Panc1 (cell line): ENCODE results near the gene PFN1. TPM values are rescaled to one million over a fixed set of nuclear protein-coding genes. Genes with fewer than 3 reads are reported as not detected.

Experiments used
- ATAC-seq: fragments of 200-7000 bp; cut with Tn5 transposase; 2 replicates; pipeline ENCODE4 v1.9.1; 2020; ENCODE audit warnings: mild to moderate bottlenecking, moderate library complexity
- BruUV-seq: library from RNA; stranded (reverse); fragments of 400-500 nt; replicated peaks from 2 replicates; lab custom pipeline; 2021; lab: Mats Ljungman, UMichigan
- CTCF ChIA-PET: fragments of 300-600 bp; sonication (Branson Sonifier 250); formaldehyde crosslinking; loops from one replicate; lab custom pipeline; 2022; ENCODE audit warnings: antibody characterized with exemption; lab: Charles Lee
- POLR2A ChIA-PET: fragments of 300-600 bp; sonication (Branson Sonifier 250); formaldehyde crosslinking; loops from one replicate; lab custom pipeline; 2022; ENCODE audit warnings: antibody characterized with exemption; lab: Charles Lee
- DNase-seq: peaks from one replicate; pipeline ENCODE4 v3.0.0-alpha.2; 2010; ENCODE audit warnings: low read depth, low spot score
- H3K27ac ChIP-seq: 2 replicates; pipeline ENCODE4 v1.5.1; 2011; ENCODE audit warnings: mild to moderate bottlenecking, low read length, inconsistent platforms
- H3K27me3 ChIP-seq: fragments of 200-500 bp; sonication (Bioruptor generic); 2 replicates; pipeline ENCODE4 v1.6.0; 2014; ENCODE audit warnings: low read length, inconsistent platforms; ENCODE audit not compliant: control insufficient read depth, insufficient read depth
- H3K36me3 ChIP-seq: fragments of 200-500 bp; sonication (Bioruptor generic); 2 replicates; pipeline ENCODE4 v1.5.1; 2014; ENCODE audit warnings: inconsistent platforms, mild to moderate bottlenecking, low read length, moderate library complexity; ENCODE audit not compliant: control insufficient read depth, insufficient read depth
- H3K4me1 ChIP-seq: 2 replicates; pipeline ENCODE4 v1.5.1; 2011; ENCODE audit warnings: inconsistent platforms, mild to moderate bottlenecking, low read length, moderate library complexity; ENCODE audit not compliant: control insufficient read depth, insufficient read depth
- H3K4me3 ChIP-seq, 2 experiments: 2 replicates each; pipeline ENCODE4 v1.5.1; 2011 to 2012; ENCODE audit warnings: low read depth in 2 of 2, low read length in 2 of 2, mild to moderate bottlenecking in 2 of 2, inconsistent platforms in 1 of 2, moderate library complexity in 1 of 2
- H3K9me3 ChIP-seq: fragments of 200-500 bp; sonication (Bioruptor generic); 2 replicates; pipeline ENCODE4 v1.5.1; 2014; ENCODE audit warnings: low read depth, mild to moderate bottlenecking, inconsistent platforms, low read length, moderate library complexity; ENCODE audit not compliant: control insufficient read depth, insufficient read depth
- POLR2AphosphoS5 ChIP-seq: IDR thresholded peaks from 2 replicates; pipeline ENCODE4 v1.6.1; 2012; ENCODE audit warnings: mild to moderate bottlenecking, low read depth, low read length, moderate library complexity
- REST ChIP-seq, 2 experiments: IDR thresholded peaks; 2 replicates each; pipeline ENCODE4 v1.6.1; 2011 to 2012; ENCODE audit warnings: low read depth in 2 of 2, control low read depth in 1 of 2, low read length in 1 of 2, mild to moderate bottlenecking in 1 of 2, moderate library complexity in 1 of 2; ENCODE audit not compliant: insufficient read depth in 1 of 2
- SIN3A ChIP-seq: IDR thresholded peaks from 2 replicates; pipeline ENCODE4 v1.6.1; 2012; ENCODE audit warnings: low read depth, mild to moderate bottlenecking, low read length, moderate library complexity, borderline replicate concordance; ENCODE audit not compliant: insufficient read depth
- TCF7L2 ChIP-seq: IDR thresholded peaks from 2 replicates; pipeline ENCODE4 v1.6.1; 2011; ENCODE audit warnings: mild to moderate bottlenecking, low read depth, low read length, inconsistent platforms
- in situ Hi-C: cut with HindIII; loops from 2 replicates; pipeline ENCODE4 v1.10.0; 2016; ENCODE audit warnings: low sequenced_read_pairs, low pct_unique_long_range_greater_than_20kb
- intact Hi-C: fragments of 100-400 bp; cut with micrococcal nuclease; formaldehyde crosslinking; loops from one replicate; pipeline ENCODE4 v1.10.0; 2022; ENCODE audit not compliant: unreplicated experiment
- total RNA-seq: library from RNA; stranded (reverse); gene quantifications from one replicate; pipeline ENCODE4 v1.2.1, GENCODE V29; 2021; ENCODE audit not compliant: unreplicated experiment
- TF ChIP-seq, protein P1 (sequence below): fragments of 450-650 bp; IDR thresholded peaks from 2 replicates; pipeline ENCODE4 v1.5.1; 2017; ENCODE audit warnings: mild to moderate bottlenecking

Gene PFN1
- total RNA-seq, 1 experiment from 2014 or later, result 1,074 TPM

DNA sequence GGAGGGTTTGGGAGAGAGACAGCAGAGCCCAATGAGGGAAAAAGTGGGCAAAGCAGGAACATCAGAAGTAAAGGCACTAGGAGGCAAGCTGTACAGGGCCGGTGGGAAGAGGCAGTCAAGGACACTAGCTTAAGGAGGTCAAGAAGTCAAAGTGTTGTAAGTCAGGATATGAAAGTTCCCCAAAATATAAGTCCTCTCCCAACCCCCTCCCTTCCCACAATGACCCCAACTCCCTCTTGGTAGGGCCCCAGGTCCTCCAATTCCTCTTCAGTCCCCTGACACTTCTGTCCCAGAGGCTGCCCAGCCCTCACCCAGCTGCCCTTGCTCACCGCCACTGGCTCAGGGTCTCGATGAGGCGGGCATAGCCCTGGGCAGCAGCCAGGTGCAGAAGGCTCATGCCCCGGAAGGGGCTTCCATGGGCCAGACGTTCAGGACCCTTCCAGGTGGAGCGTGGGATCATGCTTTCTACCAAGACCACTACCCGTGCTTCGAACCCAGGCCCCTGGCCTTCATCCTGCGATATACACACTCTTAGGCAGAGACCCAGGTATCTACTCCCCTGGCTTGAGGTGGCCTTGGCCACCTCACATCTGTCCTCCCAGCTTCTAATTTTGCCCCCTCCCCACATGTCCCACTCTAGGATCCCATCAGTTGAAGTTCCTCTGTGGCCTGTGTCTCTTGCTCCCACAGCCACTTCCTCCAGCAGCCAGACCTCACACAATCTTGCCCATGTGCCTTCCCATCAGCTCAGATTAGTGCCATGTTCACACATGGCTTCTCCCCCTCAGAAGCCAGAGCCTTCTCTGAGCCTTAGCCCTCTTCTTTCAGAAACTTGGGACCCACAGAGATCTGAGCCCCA, 25.2 kb upstream of the PFN1 start:
- no peaks in the 10 kb centered on the region for H3K27me3 ChIP-seq
- no peaks in the 10 kb centered on the region for H3K36me3 ChIP-seq
- H3K4me3 ChIP-seq, result no peak overlapping the region
- no TSS peak for BruUV-seq
- intact Hi-C loops (no loop called here), in situ Hi-C loops (no loop called here)
- H3K4me1 ChIP-seq, result peaks cover 11% of the 10 kb centered on the region
- DNase-seq (no peak), ATAC-seq (no peak)
- H3K9me3 ChIP-seq, result no peaks in the 10 kb centered on the region
- ChIA-PET CTCF (no interaction called here), POLR2A (interaction anchor here (0.6 kb wide), 1 partner anchor 19 kb away, joined by 16 read pairs; no protein-coding TSS in a partner anchor)
- TF ChIP-seq, protein P1, sequence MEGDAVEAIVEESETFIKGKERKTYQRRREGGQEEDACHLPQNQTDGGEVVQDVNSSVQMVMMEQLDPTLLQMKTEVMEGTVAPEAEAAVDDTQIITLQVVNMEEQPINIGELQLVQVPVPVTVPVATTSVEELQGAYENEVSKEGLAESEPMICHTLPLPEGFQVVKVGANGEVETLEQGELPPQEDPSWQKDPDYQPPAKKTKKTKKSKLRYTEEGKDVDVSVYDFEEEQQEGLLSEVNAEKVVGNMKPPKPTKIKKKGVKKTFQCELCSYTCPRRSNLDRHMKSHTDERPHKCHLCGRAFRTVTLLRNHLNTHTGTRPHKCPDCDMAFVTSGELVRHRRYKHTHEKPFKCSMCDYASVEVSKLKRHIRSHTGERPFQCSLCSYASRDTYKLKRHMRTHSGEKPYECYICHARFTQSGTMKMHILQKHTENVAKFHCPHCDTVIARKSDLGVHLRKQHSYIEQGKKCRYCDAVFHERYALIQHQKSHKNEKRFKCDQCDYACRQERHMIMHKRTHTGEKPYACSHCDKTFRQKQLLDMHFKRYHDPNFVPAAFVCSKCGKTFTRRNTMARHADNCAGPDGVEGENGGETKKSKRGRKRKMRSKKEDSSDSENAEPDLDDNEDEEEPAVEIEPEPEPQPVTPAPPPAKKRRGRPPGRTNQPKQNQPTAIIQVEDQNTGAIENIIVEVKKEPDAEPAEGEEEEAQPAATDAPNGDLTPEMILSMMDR, result no peak
- TF ChIP-seq POLR2AphosphoS5, result no peak
- no peak for TF ChIP-seq SIN3A
- no peak for TF ChIP-seq TCF7L2
- TF ChIP-seq REST (IDR thresholded peaks at IDR 0.05; ENCODE audit: insufficient read depth in 1 of 2, low read depth in 2 of 2, low read length in 1 of 2), result no peak
- no peak overlapping the region for H3K27ac ChIP-seq

- Histone ChIP-seq H3K4me3 (no peak overlapping the region), H3K36me3 (no peaks in the 10 kb centered on the region), H3K27ac (no peak overlapping the region), H3K4me1 (peaks cover 11% of the 10 kb centered on the region), H3K27me3 (no peaks in the 10 kb centered on the region), H3K9me3 (no peaks in the 10 kb centered on the region)
- intact Hi-C loops, result no loop called here
- ATAC-seq (no peak), DNase-seq (no peak)
- BruUV-seq, result no TSS peak
- in situ Hi-C loops, result no loop called here
- POLR2A ChIA-PET, result no interaction called here
- CTCF ChIA-PET, result no interaction called here
- TF ChIP-seq, protein P1, result no peak
- TF ChIP-seq TCF7L2, result no peak
- no peak for TF ChIP-seq POLR2AphosphoS5
- no peak for TF ChIP-seq SIN3A
- no peak for TF ChIP-seq REST (IDR thresholded peaks at IDR 0.05; ENCODE audit: insufficient read depth in 1 of 2, low read depth in 2 of 2, low read length in 1 of 2)
Measured at GRCh38 chr17:4972752-4973151, 24.4 kb upstream of the PFN1 start.
